ENCODE measurements around the gene CTNNA1. TPM values are rescaled to one million over a fixed set of nuclear protein-coding genes. Genes with fewer than 3 reads are reported as not detected.

CTNNA1 gene
- total and polyA plus RNA-seq, 2 experiments from 2014 or later: 194 to 393 TPM

DNA sequence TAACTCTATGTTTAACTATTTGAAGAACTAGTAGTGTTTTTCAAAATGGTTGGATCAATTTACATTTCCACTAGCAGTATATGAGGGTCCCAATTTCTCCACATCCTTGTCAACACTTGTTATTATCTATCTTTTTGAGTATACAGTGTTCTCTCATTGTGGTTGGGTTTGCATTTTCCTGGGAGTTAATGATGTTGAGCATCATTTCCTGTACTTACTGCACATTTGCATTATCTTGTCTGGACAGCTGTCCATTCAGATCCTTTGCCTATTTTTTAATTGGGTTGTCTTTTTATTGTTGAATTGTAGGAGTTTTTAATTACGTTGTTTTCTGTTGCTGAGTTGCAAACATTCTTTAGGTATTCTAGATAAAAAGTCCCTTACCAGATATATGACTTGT, 225.4 kb downstream of the CTNNA1 start:
- no peak for TF ChIP-seq EZH2 (IDR thresholded peaks at IDR 0.05; ENCODE audit: insufficient read depth, poor library complexity, severe bottlenecking)
- no peak for TF ChIP-seq EZH2phosphoT487 (IDR thresholded peaks at IDR 0.05; ENCODE audit: insufficient read depth, low read depth)
- Histone ChIP-seq H3K27ac (no peak overlapping the region), H2AFZ (no peak overlapping the region), H3K9me3 (ENCODE audit: low read depth) (no peaks in the 10 kb centered on the region), H3F3A (ENCODE audit: insufficient read depth) (peaks cover 42% of the 10 kb centered on the region), H3K27me3 (replicated peaks; ENCODE audit: insufficient read depth) (no peaks in the 10 kb centered on the region), H3K4me3 (no peak overlapping the region), H3K36me3 (ENCODE audit: low read depth) (no peaks in the 10 kb centered on the region), H3K9me2 (ENCODE audit: insufficient read depth) (no peaks in the 10 kb centered on the region), H3K9ac (no peak overlapping the region), H4K20me1 (ENCODE audit: insufficient read depth) (no peaks in the 10 kb centered on the region), H3K4me1 (ENCODE audit: insufficient read depth) (peaks cover 57% of the 10 kb centered on the region), H3K4me2 (ENCODE audit: unreplicated experiment) (peak overlapping the region; percentile 66), H3K79me2 (ENCODE audit: insufficient read depth) (no peaks in the 10 kb centered on the region)
- DNase-seq: no peak
- 94 to 100% methylated on average over 1 of the region's 1 CpG for WGBS, 2 experiments (ENCODE audit: low coverage in 1 of 2, low lambda C conversion rate in 2 of 2, missing lambda C conversion rate in 2 of 2)
- in situ Hi-C loops (cut with MboI): no loop called here

DNA sequence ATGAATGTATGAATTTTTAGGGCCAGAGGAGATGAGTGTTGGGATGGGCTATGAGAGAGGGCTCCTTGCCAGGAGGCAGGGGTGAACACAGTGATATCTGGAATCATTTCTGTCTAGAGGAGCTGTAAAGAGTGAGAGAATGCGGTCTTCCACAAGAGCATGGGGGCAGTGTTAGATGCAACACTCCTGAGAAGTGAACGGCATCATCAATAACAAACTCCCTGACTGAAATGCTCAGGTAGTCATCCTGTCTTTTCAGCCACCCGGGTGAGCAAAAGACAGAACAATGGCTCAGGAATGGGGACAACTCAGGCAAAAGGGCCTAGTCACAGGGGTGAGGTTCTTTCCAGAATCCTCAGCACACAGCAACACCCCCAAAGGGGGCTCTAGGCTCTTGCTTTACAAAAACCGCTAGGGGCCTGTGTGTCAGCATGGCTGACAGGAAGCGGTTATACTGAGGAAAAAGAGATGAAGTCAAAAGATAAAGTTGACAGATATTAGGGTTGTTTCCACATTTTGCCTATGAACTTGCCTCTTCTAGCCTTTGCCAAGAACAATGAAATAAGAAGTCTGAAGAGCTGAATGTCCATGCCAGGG, 226.6 kb downstream of the CTNNA1 start:
- no peaks in the 10 kb centered on the region for H3K79me2 ChIP-seq (ENCODE audit: insufficient read depth)
- peaks cover 45% of the 10 kb centered on the region for H3K4me1 ChIP-seq (ENCODE audit: insufficient read depth)
- H3K27me3 ChIP-seq (replicated peaks; ENCODE audit: insufficient read depth): no peaks in the 10 kb centered on the region
- no peak overlapping the region for H3K27ac ChIP-seq
- peaks cover 33% of the 10 kb centered on the region for H3F3A ChIP-seq (ENCODE audit: insufficient read depth)
- DNase-seq: no peak
- H3K9me3 ChIP-seq (ENCODE audit: low read depth): no peaks in the 10 kb centered on the region
- H3K4me2 ChIP-seq (ENCODE audit: unreplicated experiment): no peak overlapping the region
- in situ Hi-C loops (cut with MboI): no loop called here
- H3K9ac ChIP-seq: no peak overlapping the region
- H3K36me3 ChIP-seq (ENCODE audit: low read depth): no peaks in the 10 kb centered on the region
- TF ChIP-seq EZH2phosphoT487 (IDR thresholded peaks at IDR 0.05; ENCODE audit: insufficient read depth, low read depth) (no peak), EZH2 (IDR thresholded peaks at IDR 0.05; ENCODE audit: insufficient read depth, poor library complexity, severe bottlenecking) (no peak)
- no peaks in the 10 kb centered on the region for H3K9me2 ChIP-seq (ENCODE audit: insufficient read depth)
- H2AFZ ChIP-seq: no peak overlapping the region
- no peak overlapping the region for H3K4me3 ChIP-seq
- WGBS, 2 experiments (ENCODE audit: low coverage in 1 of 2, low lambda C conversion rate in 2 of 2, missing lambda C conversion rate in 2 of 2): 97 to 100% methylated on average over 5 of the region's 5 CpGs
- no peaks in the 10 kb centered on the region for H4K20me1 ChIP-seq (ENCODE audit: insufficient read depth)

DNA sequence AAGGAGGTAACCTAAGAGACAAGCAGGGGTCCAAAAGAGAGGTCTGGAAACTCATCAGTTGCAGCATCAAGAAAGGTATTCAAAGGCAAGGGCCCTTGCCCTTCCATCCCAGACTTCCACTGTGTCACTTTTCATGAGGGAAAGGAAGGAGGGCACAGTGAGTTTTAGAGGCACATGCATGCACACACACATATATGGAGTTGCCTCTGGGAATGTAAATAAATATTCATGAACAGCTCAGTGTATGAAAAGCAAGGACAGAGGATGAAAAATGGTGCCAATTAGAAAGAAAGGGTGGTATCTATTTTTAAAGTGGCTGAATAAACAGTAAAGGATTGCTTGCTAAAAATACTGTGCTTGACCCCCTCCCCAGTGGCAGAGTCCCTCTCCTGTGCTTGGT, 227.2 kb downstream of the CTNNA1 start:
- DNase-seq: no peak
- no peak for TF ChIP-seq EZH2phosphoT487 (IDR thresholded peaks at IDR 0.05; ENCODE audit: insufficient read depth, low read depth)
- no peak for TF ChIP-seq EZH2 (IDR thresholded peaks at IDR 0.05; ENCODE audit: insufficient read depth, poor library complexity, severe bottlenecking)
- no peak overlapping the region for H2AFZ ChIP-seq
- no peaks in the 10 kb centered on the region for H3K9me3 ChIP-seq (ENCODE audit: low read depth)
- H3K4me3 ChIP-seq: no peak overlapping the region
- H3K27me3 ChIP-seq (replicated peaks; ENCODE audit: insufficient read depth): no peaks in the 10 kb centered on the region
- no peaks in the 10 kb centered on the region for H3K36me3 ChIP-seq (ENCODE audit: low read depth)
- no peaks in the 10 kb centered on the region for H3K79me2 ChIP-seq (ENCODE audit: insufficient read depth)
- H3F3A ChIP-seq (ENCODE audit: insufficient read depth): peaks cover 27% of the 10 kb centered on the region
- H3K9ac ChIP-seq: no peak overlapping the region
- in situ Hi-C loops (cut with MboI): no loop called here
- H4K20me1 ChIP-seq (ENCODE audit: insufficient read depth): no peaks in the 10 kb centered on the region
- H3K27ac ChIP-seq: peak overlapping the region; percentile 76
- H3K9me2 ChIP-seq (ENCODE audit: insufficient read depth): no peaks in the 10 kb centered on the region
- peaks cover 44% of the 10 kb centered on the region for H3K4me1 ChIP-seq (ENCODE audit: insufficient read depth)
- H3K4me2 ChIP-seq (ENCODE audit: unreplicated experiment): peak overlapping the region; percentile 23

DNA sequence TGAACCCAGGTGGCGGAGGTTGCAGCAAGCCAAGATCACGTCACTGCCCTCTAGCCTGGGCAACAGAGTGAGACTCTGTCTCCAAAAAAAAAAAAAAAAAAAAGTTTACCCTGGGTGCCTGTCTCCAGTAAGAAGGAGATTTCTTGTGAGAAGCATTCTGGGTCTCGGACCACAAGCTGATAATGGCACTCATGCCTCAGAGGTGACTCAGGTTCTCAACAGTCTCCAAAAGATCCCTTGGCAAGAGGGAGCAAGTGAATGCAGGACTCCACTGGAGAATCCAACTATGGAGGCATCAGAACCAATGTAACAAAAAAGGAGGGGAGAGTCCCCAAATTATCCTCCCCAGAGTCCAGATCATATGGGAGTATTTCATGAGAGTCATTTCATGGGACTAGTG, 227.9 kb downstream of the CTNNA1 start:
- Histone ChIP-seq H3K36me3 (ENCODE audit: low read depth) (no peaks in the 10 kb centered on the region), H3F3A (ENCODE audit: insufficient read depth) (peaks cover 20% of the 10 kb centered on the region), H3K27ac (peak overlapping the region; percentile 76), H3K79me2 (ENCODE audit: insufficient read depth) (no peaks in the 10 kb centered on the region), H3K9me3 (ENCODE audit: low read depth) (no peaks in the 10 kb centered on the region), H3K4me2 (ENCODE audit: unreplicated experiment) (peak overlapping the region; percentile 23), H3K4me1 (ENCODE audit: insufficient read depth) (peaks cover 40% of the 10 kb centered on the region), H3K27me3 (replicated peaks; ENCODE audit: insufficient read depth) (no peaks in the 10 kb centered on the region), H3K9me2 (ENCODE audit: insufficient read depth) (no peaks in the 10 kb centered on the region), H3K4me3 (peak overlapping the region; percentile 26; the same call in 1 of the 2 replicates), H3K9ac (no peak overlapping the region; the same call in 1 of the 2 replicates), H2AFZ (no peak overlapping the region), H4K20me1 (ENCODE audit: insufficient read depth) (no peaks in the 10 kb centered on the region)
- 44 to 52% methylated on average over 3 of the region's 3 CpGs for WGBS, 2 experiments (ENCODE audit: low coverage in 1 of 2, low lambda C conversion rate in 2 of 2, missing lambda C conversion rate in 2 of 2)
- DNase-seq: peak; percentile 87
- in situ Hi-C loops (cut with MboI): no loop called here
- no peak for TF ChIP-seq EZH2 (IDR thresholded peaks at IDR 0.05; ENCODE audit: insufficient read depth, poor library complexity, severe bottlenecking)

DNA sequence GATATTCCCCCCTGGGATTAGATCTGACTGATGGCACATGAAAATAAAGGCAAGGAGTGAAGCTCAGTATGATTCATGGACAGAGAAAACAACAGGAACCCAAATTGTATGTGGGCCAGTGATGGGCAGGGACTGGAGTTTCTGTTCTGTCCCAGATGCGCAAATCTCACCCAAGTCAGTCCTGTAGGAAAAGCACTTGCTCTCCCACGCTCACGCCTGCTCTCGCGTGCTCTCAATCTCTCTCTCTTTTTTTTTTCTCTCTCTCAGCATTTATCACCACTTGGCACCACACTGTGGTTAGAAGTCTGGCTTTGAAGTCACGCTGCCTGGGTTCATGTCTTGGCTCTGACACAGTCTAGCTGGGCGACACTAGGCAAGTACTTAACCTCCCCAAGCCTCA, 228.4 kb downstream of the CTNNA1 start:
- H3K4me1 ChIP-seq (ENCODE audit: insufficient read depth): peaks cover 40% of the 10 kb centered on the region
- no peaks in the 10 kb centered on the region for H3K9me3 ChIP-seq (ENCODE audit: low read depth)
- DNase-seq: peak; percentile 78
- in situ Hi-C loops (cut with MboI): no loop called here
- peak overlapping the region; percentile 26; the same call in 1 of the 2 replicates for H3K4me3 ChIP-seq
- H3K27me3 ChIP-seq (replicated peaks; ENCODE audit: insufficient read depth): no peaks in the 10 kb centered on the region
- no peaks in the 10 kb centered on the region for H3K79me2 ChIP-seq (ENCODE audit: insufficient read depth)
- no peaks in the 10 kb centered on the region for H3K9me2 ChIP-seq (ENCODE audit: insufficient read depth)
- no peak overlapping the region; the same call in 1 of the 2 replicates for H3K9ac ChIP-seq
- H4K20me1 ChIP-seq (ENCODE audit: insufficient read depth): no peaks in the 10 kb centered on the region
- H3K4me2 ChIP-seq (ENCODE audit: unreplicated experiment): peak overlapping the region; percentile 23
- H3F3A ChIP-seq (ENCODE audit: insufficient read depth): peaks cover 20% of the 10 kb centered on the region
- no peaks in the 10 kb centered on the region for H3K36me3 ChIP-seq (ENCODE audit: low read depth)
- H3K27ac ChIP-seq: peak overlapping the region; percentile 76
- H2AFZ ChIP-seq: no peak overlapping the region
- 11 to 12% methylated on average over 3 to 7 of the region's 7 CpGs for WGBS, 2 experiments (ENCODE audit: low coverage in 1 of 2, low lambda C conversion rate in 2 of 2, missing lambda C conversion rate in 2 of 2)
- TF ChIP-seq EZH2phosphoT487 (IDR thresholded peaks at IDR 0.05; ENCODE audit: insufficient read depth, low read depth) (no peak), EZH2 (IDR thresholded peaks at IDR 0.05; ENCODE audit: insufficient read depth, poor library complexity, severe bottlenecking) (no peak)
